ENCODE data around the gene CCDC85A. TPM values are rescaled to one million over a fixed set of nuclear protein-coding genes. Genes with fewer than 3 reads are reported as not detected.

The CCDC85A gene
- total and polyA plus RNA-seq, 2 of the 4 experiments (the other 2 are of a cell fraction): 1.1 to 2.2 TPM

GRCh38 chr2:56334622-56335021, 150.8 kb downstream of the CCDC85A start:
- Histone ChIP-seq H4K5ac (ENCODE audit: low read depth, low read length) (no peak overlapping the region), H2BK5ac (ENCODE audit: low read depth, low read length, poor library complexity, severe bottlenecking) (no peak overlapping the region), H2AFZ (replicated peaks; ENCODE audit: low read length, poor library complexity) (no peak overlapping the region), H3K36me3 (ENCODE audit: control insufficient read depth, insufficient read depth, low read length) (no peaks in the 10 kb centered on the region), H2BK15ac (ENCODE audit: low read depth, low read length) (no peak overlapping the region), H3K79me1 (ENCODE audit: low read depth in 1 of 2, low read length in 2 of 2) (no peaks in the 10 kb centered on the region), H3K9me3 (ENCODE audit: control insufficient read depth, insufficient read depth, low read length) (peaks cover 3% of the 10 kb centered on the region; the same call in 1 of the 2 replicates), H3K4me3 (ENCODE audit: insufficient read depth, low read depth, low read length) (no peak overlapping the region), H3K27me3 (ENCODE audit: control insufficient read depth, insufficient read depth, low read length) (no peaks in the 10 kb centered on the region), H3K56ac (ENCODE audit: extremely low read depth, insufficient read depth, low read length) (no peak overlapping the region), H4K8ac (ENCODE audit: low read depth in 2 of 2, low read length in 2 of 2) (no peak overlapping the region), H3K14ac (replicated peaks; ENCODE audit: low read depth, low read length) (no peak overlapping the region), H3K23ac (ENCODE audit: low read depth, low read length) (no peak overlapping the region), H3K4me2 (ENCODE audit: low read depth, low read length) (no peak overlapping the region), H2BK20ac (ENCODE audit: low read depth, low read length) (no peak overlapping the region), H4K20me1 (ENCODE audit: insufficient read depth, low read length) (no peaks in the 10 kb centered on the region), H3K9me1 (ENCODE audit: insufficient read depth, low read length) (no peaks in the 10 kb centered on the region), H3K4ac (ENCODE audit: low read depth, low read length) (no peak overlapping the region), H2AK9ac (replicated peaks; ENCODE audit: low read depth, low read length, poor library complexity) (no peak overlapping the region), H3K9ac (ENCODE audit: low read depth, low read length) (no peak overlapping the region), H3K4me1 (ENCODE audit: control insufficient read depth, insufficient read depth, low read length) (no peaks in the 10 kb centered on the region), H3K18ac (ENCODE audit: low read depth, low read length) (no peak overlapping the region), H3K27ac (ENCODE audit: insufficient read depth, low read length) (no peak overlapping the region), H2BK120ac (ENCODE audit: low read depth, low read length) (no peak overlapping the region), H2AK5ac (ENCODE audit: low read depth, low read length) (no peak overlapping the region), H4K91ac (ENCODE audit: insufficient read depth, low read depth, low read length) (no peak overlapping the region)
- DNase-seq (no peak), ATAC-seq (ENCODE audit: low read depth) (no peak)
- in situ Hi-C loops (cut with MboI; ENCODE audit: low sequenced_read_pairs): no loop called here
- TF ChIP-seq BHLHE40 (IDR thresholded peaks at IDR 0.05; ENCODE audit: low read depth, low read length) (no peak), CHD1 (IDR thresholded peaks at IDR 0.05; ENCODE audit: low read depth, low read length) (no peak), MAFK (IDR thresholded peaks at IDR 0.05; ENCODE audit: low read depth, low read length) (no peak), RAD21 (IDR thresholded peaks at IDR 0.05; ENCODE audit: low read length) (no peak), FOS (IDR thresholded peaks at IDR 0.05; ENCODE audit: low read depth, low read length) (no peak), RCOR1 (IDR thresholded peaks at IDR 0.05; ENCODE audit: insufficient replicate concordance, low read length) (no peak), NFE2L2 (IDR thresholded peaks at IDR 0.05; ENCODE audit: low read depth, low read length) (no peak), CEBPB (IDR thresholded peaks at IDR 0.05; ENCODE audit: low read depth, low read length) (no peak), MAZ (IDR thresholded peaks at IDR 0.05; ENCODE audit: borderline replicate concordance, low read depth, low read length) (no peak), POLR2A (IDR thresholded peaks at IDR 0.05; ENCODE audit: low read depth, low read length) (no peak), SMC3 (IDR thresholded peaks at IDR 0.05; ENCODE audit: low read depth, low read length) (no peak), RFX5 (IDR thresholded peaks at IDR 0.05; ENCODE audit: low read depth, low read length) (no peak), MXI1 (IDR thresholded peaks at IDR 0.05; ENCODE audit: borderline replicate concordance, low read depth, low read length) (no peak)
- TF ChIP-seq, protein P1, sequence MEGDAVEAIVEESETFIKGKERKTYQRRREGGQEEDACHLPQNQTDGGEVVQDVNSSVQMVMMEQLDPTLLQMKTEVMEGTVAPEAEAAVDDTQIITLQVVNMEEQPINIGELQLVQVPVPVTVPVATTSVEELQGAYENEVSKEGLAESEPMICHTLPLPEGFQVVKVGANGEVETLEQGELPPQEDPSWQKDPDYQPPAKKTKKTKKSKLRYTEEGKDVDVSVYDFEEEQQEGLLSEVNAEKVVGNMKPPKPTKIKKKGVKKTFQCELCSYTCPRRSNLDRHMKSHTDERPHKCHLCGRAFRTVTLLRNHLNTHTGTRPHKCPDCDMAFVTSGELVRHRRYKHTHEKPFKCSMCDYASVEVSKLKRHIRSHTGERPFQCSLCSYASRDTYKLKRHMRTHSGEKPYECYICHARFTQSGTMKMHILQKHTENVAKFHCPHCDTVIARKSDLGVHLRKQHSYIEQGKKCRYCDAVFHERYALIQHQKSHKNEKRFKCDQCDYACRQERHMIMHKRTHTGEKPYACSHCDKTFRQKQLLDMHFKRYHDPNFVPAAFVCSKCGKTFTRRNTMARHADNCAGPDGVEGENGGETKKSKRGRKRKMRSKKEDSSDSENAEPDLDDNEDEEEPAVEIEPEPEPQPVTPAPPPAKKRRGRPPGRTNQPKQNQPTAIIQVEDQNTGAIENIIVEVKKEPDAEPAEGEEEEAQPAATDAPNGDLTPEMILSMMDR (conservative IDR thresholded peaks at IDR 0.05; ENCODE audit: low read depth, low read length): no peak
- TF ChIP-seq, protein P2, sequence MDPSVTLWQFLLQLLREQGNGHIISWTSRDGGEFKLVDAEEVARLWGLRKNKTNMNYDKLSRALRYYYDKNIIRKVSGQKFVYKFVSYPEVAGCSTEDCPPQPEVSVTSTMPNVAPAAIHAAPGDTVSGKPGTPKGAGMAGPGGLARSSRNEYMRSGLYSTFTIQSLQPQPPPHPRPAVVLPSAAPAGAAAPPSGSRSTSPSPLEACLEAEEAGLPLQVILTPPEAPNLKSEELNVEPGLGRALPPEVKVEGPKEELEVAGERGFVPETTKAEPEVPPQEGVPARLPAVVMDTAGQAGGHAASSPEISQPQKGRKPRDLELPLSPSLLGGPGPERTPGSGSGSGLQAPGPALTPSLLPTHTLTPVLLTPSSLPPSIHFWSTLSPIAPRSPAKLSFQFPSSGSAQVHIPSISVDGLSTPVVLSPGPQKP (IDR thresholded peaks at IDR 0.05; ENCODE audit: borderline replicate concordance, low read depth, low read length): no peak
- TF ChIP-seq, protein P3, sequence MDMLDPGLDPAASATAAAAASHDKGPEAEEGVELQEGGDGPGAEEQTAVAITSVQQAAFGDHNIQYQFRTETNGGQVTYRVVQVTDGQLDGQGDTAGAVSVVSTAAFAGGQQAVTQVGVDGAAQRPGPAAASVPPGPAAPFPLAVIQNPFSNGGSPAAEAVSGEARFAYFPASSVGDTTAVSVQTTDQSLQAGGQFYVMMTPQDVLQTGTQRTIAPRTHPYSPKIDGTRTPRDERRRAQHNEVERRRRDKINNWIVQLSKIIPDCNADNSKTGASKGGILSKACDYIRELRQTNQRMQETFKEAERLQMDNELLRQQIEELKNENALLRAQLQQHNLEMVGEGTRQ (IDR thresholded peaks at IDR 0.05; ENCODE audit: low read depth, low read length): no peak
- BruUV-seq (replicated peaks): no TSS peak
- dilution Hi-C loops (cut with HindIII; ENCODE audit: low sequenced_read_pairs, unreplicated experiment): no loop called here
- POLR2A ChIA-PET (ENCODE audit: unreplicated experiment): no interaction called here
- CTCF ChIA-PET: no interaction called here
- intact Hi-C loops (cut with micrococcal nuclease): no loop called here

All from IMR-90 (cell line).